ENCODE data around the gene ROR1.

Gene ROR1

DNA sequence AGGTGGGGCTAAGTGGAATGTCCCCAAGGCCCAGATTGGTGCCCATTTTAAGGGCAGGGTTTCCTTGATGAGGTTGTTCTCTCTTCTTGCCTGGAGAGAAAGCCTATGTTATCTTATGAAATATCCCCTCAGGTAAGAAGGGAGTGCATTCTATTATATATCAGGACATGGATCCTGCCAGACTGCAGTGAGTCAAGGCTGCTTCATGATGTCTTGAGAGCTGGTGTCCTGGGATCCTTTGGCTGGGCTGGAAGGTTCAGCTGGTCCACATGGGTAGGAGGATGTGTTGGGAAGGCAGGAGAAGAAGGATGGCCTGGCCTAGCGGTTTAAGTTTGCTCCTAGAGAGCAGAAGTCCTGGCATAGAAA lies 207.6 kb downstream of the ROR1 start:
- TF ChIP-seq, protein P1, sequence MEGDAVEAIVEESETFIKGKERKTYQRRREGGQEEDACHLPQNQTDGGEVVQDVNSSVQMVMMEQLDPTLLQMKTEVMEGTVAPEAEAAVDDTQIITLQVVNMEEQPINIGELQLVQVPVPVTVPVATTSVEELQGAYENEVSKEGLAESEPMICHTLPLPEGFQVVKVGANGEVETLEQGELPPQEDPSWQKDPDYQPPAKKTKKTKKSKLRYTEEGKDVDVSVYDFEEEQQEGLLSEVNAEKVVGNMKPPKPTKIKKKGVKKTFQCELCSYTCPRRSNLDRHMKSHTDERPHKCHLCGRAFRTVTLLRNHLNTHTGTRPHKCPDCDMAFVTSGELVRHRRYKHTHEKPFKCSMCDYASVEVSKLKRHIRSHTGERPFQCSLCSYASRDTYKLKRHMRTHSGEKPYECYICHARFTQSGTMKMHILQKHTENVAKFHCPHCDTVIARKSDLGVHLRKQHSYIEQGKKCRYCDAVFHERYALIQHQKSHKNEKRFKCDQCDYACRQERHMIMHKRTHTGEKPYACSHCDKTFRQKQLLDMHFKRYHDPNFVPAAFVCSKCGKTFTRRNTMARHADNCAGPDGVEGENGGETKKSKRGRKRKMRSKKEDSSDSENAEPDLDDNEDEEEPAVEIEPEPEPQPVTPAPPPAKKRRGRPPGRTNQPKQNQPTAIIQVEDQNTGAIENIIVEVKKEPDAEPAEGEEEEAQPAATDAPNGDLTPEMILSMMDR (IDR thresholded peaks at IDR 0.05; ENCODE audit: unreplicated experiment in 3 of 3): no peak
- Mint-ChIP-seq H3K27ac (peak overlapping the region in 2 of 3 experiments; percentile 5 to 85), H3K4me1 (peaks cover 60% of the 10 kb centered on the region), H3K4me3 (no peak overlapping the region), H3K27me3 (ENCODE audit: low read depth) (no peaks in the 10 kb centered on the region), H3K36me3 (ENCODE audit: low read depth) (no peaks in the 10 kb centered on the region), H3K9me3 (no peaks in the 10 kb centered on the region)

DNA sequence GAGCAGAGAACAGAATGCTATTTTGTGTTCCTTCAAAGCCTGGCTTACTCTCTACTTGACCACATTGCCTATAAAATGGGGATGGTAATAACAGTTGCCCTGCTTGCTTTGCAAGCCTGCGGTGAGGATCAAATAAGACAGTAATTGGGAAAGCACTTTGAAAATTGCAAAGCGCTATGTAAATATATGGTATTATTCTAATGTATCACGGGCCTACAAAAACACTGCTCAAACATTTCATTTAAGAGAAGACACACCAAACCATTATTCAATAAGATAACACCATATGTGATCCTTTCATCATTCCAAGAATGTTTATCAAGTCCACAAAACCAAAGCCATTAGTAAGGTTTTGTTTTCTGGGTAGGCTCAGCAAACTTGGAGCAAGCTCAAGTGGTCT lies 208.4 kb downstream of the ROR1 start:
- TF ChIP-seq, protein P1 (IDR thresholded peaks at IDR 0.05; ENCODE audit: unreplicated experiment in 3 of 3): no peak
- H3K27ac Mint-ChIP-seq: peak overlapping the region in 2 of 3 experiments; percentile 77 to 86
- no peaks in the 10 kb centered on the region for H3K36me3 Mint-ChIP-seq (ENCODE audit: low read depth)
- no peak overlapping the region for H3K4me3 Mint-ChIP-seq
- H3K27me3 Mint-ChIP-seq (ENCODE audit: low read depth): no peaks in the 10 kb centered on the region
- no peaks in the 10 kb centered on the region for H3K9me3 Mint-ChIP-seq
- H3K4me1 Mint-ChIP-seq: peaks cover 63% of the 10 kb centered on the region

DNA sequence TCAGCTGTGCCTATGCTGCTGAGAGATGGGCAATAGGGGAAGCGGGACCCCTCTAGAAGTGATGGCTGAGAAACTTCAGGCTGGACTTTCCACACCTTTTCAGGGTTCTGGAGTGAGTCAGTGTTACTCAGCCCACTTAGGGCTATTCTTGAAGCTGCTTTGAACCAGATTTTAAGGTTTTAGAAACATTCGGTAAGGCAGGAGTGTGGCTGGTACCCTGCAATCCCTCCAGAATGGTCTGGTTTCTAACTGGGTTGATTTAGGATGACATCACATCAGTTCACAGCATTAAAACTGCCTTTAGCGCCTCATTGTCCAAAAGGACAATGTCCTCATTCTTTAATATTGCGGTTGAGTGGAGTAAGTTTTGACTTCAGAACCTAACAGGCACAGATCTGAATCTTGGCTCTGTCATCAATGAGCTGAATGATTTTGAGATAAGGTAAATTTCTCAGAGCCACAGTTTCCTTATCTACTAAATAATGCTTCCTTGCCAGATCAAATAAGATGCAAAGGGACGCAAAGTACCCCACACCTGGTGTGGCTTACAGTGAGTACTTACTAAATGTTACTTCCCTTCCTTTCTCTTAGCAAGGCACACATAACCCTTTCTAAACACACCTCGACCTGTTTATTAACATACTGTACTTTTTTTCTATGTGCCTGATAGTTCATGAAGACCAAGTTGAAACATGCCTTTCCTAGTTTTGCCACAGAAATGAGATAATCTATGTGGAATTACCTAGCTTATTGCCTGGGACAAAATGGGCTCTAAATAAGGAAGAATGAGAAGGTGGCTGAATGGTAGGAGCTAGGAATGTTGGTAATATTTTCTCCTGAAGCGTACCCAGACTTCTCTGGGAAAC lies 209.8 kb downstream of the ROR1 start:
- TF ChIP-seq, protein P1 (IDR thresholded peaks at IDR 0.05; ENCODE audit: unreplicated experiment in 3 of 3): no peak
- Mint-ChIP-seq H3K9me3 (no peaks in the 10 kb centered on the region), H3K4me1 (peaks cover 70% of the 10 kb centered on the region), H3K4me3 (no peak overlapping the region), H3K36me3 (ENCODE audit: low read depth) (no peaks in the 10 kb centered on the region), H3K27ac (peak overlapping the region in 2 of 3 experiments; percentile 78 to 86), H3K27me3 (ENCODE audit: low read depth) (no peaks in the 10 kb centered on the region)

- peaks cover under 1% of the 10 kb centered on the region for H3K36me3 Mint-ChIP-seq (ENCODE audit: low read depth)
- H3K27ac Mint-ChIP-seq: peak overlapping the region in 2 of 3 experiments; percentile 78 to 87
- TF ChIP-seq, protein P1 (IDR thresholded peaks at IDR 0.05; ENCODE audit: unreplicated experiment in 3 of 3): no peak
- no peaks in the 10 kb centered on the region for H3K27me3 Mint-ChIP-seq (ENCODE audit: low read depth)
- peaks cover 65% of the 10 kb centered on the region for H3K4me1 Mint-ChIP-seq
- no peak overlapping the region for H3K4me3 Mint-ChIP-seq
- H3K9me3 Mint-ChIP-seq: peaks cover under 1% of the 10 kb centered on the region
These were observed 210.6 kb downstream of the ROR1 start for GRCh38 chr1:63984257-63984929.

- H3K4me3 Mint-ChIP-seq: no peak overlapping the region
- H3K4me1 Mint-ChIP-seq: peaks cover 61% of the 10 kb centered on the region
- H3K27me3 Mint-ChIP-seq (ENCODE audit: low read depth): no peaks in the 10 kb centered on the region
- H3K9me3 Mint-ChIP-seq: peaks cover 6% of the 10 kb centered on the region
- peaks cover 6% of the 10 kb centered on the region for H3K36me3 Mint-ChIP-seq (ENCODE audit: low read depth)
- H3K27ac Mint-ChIP-seq: peak overlapping the region in 2 of 3 experiments; percentile 78 to 87
- TF ChIP-seq, protein P1 (IDR thresholded peaks at IDR 0.05; ENCODE audit: unreplicated experiment in 3 of 3): no peak
These were observed 211.1 kb downstream of the ROR1 start for GRCh38 chr1:63984930-63985290.
